Suprapubic skin (tissue), 4 donors: ENCODE data around the gene EIF2AK3. TPM values are rescaled to one million over a fixed set of nuclear protein-coding genes. Genes with fewer than 3 reads are reported as not detected.
A peak's percentile ranks its signal among the peaks of the same experiment; 100 is the strongest.

ENCODE experiments used
- DNase-seq, 2 donors: peaks; one replicate each; pipeline ENCODE4 v3.0.0-alpha.2; 2019; ENCODE audit warnings: low spot score in 2 of 2
- H3K27ac ChIP-seq: fragments of 200-600 bp; sonication (generic); one replicate; pipeline ENCODE4 v1.5.1; 2019
- H3K27me3 ChIP-seq: fragments of 200-600 bp; sonication (generic); one replicate; pipeline ENCODE4 v1.5.1; 2019
- H3K36me3 ChIP-seq: fragments of 200-600 bp; sonication (generic); one replicate; pipeline ENCODE4 v1.5.1; 2019
- H3K4me1 ChIP-seq: fragments of 200-600 bp; sonication (generic); one replicate; pipeline ENCODE4 v1.5.1; 2019
- H3K4me3 ChIP-seq: fragments of 200-600 bp; sonication (generic); one replicate; pipeline ENCODE4 v1.5.1; 2019; ENCODE audit warnings: mild to moderate bottlenecking
- H3K9me3 ChIP-seq: fragments of 200-600 bp; sonication (generic); one replicate; pipeline ENCODE4 v1.5.1; 2019
- EP300 ChIP-seq: sonication (generic); formaldehyde crosslinking; IDR thresholded peaks from one replicate; pipeline ENCODE4 v1.6.1; 2017; ENCODE audit warnings: antibody characterized with exemption
- POLR2A ChIP-seq, 2 donors: fragments of 450-650 bp; IDR thresholded peaks; one replicate each; pipeline ENCODE4 v1.6.1; 2017; ENCODE audit warnings: antibody characterized with exemption in 2 of 2, mild to moderate bottlenecking in 2 of 2, moderate library complexity in 2 of 2
- POLR2AphosphoS5 ChIP-seq, 3 donors: sonication (generic); formaldehyde crosslinking; IDR thresholded peaks; one replicate each; pipeline ENCODE4 v1.6.1; 2017; ENCODE audit warnings: antibody characterized with exemption in 3 of 3
- WGBS: methylation state at CpG from one replicate; pipeline ENCODE4 v1.1.5; 2018; 5-methylcytosine and 5-hydroxymethylcytosine counted together
- total RNA-seq, 4 donors: library from RNA; depleted of rRNA; stranded (reverse); fragments of >200 nt; gene quantifications; one replicate each; pipeline ENCODE4 v1.1.0, GENCODE V29; 2016
- TF ChIP-seq, protein P1 (sequence below), 2 donors: fragments of 200-600 bp in 1 of 2; fragments of 450-650 bp in 1 of 2; sonication (generic) in 1 of 2; IDR thresholded peaks; one replicate each; pipeline ENCODE4 v1.5.1; 2016 to 2019; ENCODE audit warnings: antibody characterized with exemption in 2 of 2, mild to moderate bottlenecking in 1 of 2, moderate library complexity in 1 of 2

Gene EIF2AK3
- total RNA-seq, 4 donors from 2014 or later = 23.4 to 30.2 (median 23.9) TPM

DNA sequence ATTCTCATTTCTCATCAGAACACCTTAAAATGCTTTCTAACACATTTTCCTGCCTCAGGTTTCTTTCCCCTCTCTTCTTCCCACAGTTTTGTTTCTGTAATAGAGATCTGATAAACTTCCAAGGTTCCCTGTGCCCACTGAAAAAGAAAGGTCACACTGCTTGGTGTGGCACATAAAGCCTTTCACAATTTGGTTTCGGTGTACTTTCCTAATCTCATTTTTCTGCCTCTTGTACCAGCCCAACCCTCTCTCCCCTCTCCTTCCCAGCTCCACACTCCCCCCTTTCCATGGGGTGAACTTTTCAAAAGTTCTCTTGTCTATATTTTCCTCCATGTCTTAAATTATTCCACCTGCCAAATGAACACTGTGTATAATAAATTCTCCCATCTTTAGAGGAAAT, 7.2 kb downstream of the EIF2AK3 start:
- no peak for DNase-seq
- H3K4me3 ChIP-seq = no peak overlapping the region
- H3K9me3 ChIP-seq = no peaks in the 10 kb centered on the region
- H3K4me1 ChIP-seq = peaks cover 27% of the 10 kb centered on the region
- H3K27me3 ChIP-seq = no peaks in the 10 kb centered on the region
- no peak overlapping the region for H3K27ac ChIP-seq
- 84% methylated on average over 1 of the region's 1 CpG for WGBS
- no peaks in the 10 kb centered on the region for H3K36me3 ChIP-seq
- TF ChIP-seq, protein P1, sequence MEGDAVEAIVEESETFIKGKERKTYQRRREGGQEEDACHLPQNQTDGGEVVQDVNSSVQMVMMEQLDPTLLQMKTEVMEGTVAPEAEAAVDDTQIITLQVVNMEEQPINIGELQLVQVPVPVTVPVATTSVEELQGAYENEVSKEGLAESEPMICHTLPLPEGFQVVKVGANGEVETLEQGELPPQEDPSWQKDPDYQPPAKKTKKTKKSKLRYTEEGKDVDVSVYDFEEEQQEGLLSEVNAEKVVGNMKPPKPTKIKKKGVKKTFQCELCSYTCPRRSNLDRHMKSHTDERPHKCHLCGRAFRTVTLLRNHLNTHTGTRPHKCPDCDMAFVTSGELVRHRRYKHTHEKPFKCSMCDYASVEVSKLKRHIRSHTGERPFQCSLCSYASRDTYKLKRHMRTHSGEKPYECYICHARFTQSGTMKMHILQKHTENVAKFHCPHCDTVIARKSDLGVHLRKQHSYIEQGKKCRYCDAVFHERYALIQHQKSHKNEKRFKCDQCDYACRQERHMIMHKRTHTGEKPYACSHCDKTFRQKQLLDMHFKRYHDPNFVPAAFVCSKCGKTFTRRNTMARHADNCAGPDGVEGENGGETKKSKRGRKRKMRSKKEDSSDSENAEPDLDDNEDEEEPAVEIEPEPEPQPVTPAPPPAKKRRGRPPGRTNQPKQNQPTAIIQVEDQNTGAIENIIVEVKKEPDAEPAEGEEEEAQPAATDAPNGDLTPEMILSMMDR (IDR thresholded peaks at IDR 0.05) = no peak
- TF ChIP-seq POLR2AphosphoS5 (IDR thresholded peaks at IDR 0.05) = no peak
- TF ChIP-seq EP300 = no peak
- no peak for TF ChIP-seq POLR2A (IDR thresholded peaks at IDR 0.05)

DNA sequence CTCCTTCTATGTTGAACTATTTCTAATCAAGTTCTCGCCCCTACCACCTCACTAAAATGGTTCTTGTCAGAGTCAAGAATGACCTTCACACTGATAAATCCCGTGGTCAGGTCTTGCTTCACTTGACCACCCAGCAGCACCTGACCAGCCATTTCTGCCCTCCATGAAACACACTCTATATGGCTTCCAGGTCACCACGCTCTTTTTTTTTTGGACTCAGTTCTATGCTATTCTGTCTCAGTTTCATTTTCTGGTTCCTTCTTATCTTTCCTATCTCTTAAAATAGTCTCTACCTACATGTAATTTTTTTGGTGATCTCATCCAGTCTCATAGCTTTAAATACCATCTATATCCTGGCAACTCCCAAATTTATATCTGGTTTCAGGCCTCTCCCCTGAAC, 11.4 kb downstream of the EIF2AK3 start:
- no peaks in the 10 kb centered on the region for H3K9me3 ChIP-seq
- peaks cover 8% of the 10 kb centered on the region for H3K4me1 ChIP-seq
- H3K27me3 ChIP-seq = no peaks in the 10 kb centered on the region
- no peak for TF ChIP-seq POLR2AphosphoS5 (IDR thresholded peaks at IDR 0.05)
- no peak for TF ChIP-seq POLR2A (IDR thresholded peaks at IDR 0.05)
- TF ChIP-seq EP300 = no peak
- TF ChIP-seq, protein P1 (IDR thresholded peaks at IDR 0.05) = no peak
- no peak overlapping the region for H3K4me3 ChIP-seq
- 84% methylated on average over 3 of the region's 3 CpGs for WGBS
- H3K36me3 ChIP-seq = peaks cover 5% of the 10 kb centered on the region
- DNase-seq = no peak
- no peak overlapping the region for H3K27ac ChIP-seq

DNA sequence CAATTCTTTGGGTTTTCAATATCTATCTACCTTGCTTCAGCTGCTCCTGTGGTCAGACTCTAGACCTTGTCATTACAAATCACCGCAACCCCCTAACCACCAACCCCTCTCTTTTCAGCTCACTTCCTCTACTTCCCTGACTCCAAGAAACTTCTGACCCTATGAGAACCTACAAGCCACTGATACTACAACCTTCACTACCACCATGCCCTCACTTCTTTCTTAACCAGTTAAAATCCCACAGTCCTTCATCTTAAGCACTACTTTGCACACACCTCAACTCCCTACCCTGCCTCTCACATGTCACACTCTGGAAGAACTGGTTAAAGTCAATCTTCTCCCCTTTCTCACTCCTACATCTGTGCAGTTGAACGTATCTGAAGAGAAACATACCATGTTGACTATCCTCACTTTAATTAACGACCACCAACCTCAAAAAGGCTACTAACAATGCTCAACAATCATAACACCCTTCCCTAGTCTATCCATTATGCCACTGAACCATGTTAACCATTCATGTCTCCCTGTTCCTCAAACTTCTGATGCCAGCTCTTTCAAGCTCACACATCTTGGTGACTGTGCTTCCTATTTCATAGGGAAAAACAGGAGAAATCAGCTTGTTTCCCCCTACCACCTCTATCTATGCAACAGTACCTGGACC, 12.6 kb downstream of the EIF2AK3 start:
- Histone ChIP-seq H3K9me3 (no peaks in the 10 kb centered on the region), H3K27ac (no peak overlapping the region), H3K36me3 (peaks cover 5% of the 10 kb centered on the region), H3K4me1 (peaks cover 9% of the 10 kb centered on the region), H3K27me3 (no peaks in the 10 kb centered on the region), H3K4me3 (no peak overlapping the region)
- 89% methylated on average over 3 of the region's 3 CpGs for WGBS
- no peak for TF ChIP-seq POLR2AphosphoS5 (IDR thresholded peaks at IDR 0.05)
- no peak for TF ChIP-seq POLR2A (IDR thresholded peaks at IDR 0.05)
- TF ChIP-seq, protein P1 (IDR thresholded peaks at IDR 0.05) = no peak
- TF ChIP-seq EP300 = no peak
- DNase-seq = no peak

DNA sequence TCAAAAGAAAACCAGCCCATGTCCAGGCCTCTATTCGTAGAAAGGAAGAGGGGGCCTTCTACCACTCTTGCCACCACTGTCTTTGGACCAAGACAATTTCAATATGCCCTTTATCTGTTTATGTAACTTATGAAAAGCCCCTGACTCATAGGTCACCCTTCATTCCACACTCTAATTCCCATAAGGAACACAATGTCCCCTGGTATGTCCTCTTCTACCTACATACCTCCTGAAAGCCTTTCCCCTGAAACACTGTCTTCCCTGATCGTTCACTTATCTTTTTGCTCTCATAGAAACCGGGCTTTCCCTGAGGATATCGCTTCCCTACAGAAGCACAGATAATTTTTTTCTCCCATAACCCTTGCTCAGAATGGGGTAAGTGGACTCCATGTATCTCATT, 13.3 kb downstream of the EIF2AK3 start:
- Histone ChIP-seq H3K36me3 (peaks cover 5% of the 10 kb centered on the region), H3K9me3 (no peaks in the 10 kb centered on the region), H3K27ac (no peak overlapping the region), H3K27me3 (no peaks in the 10 kb centered on the region), H3K4me3 (no peak overlapping the region), H3K4me1 (peaks cover 16% of the 10 kb centered on the region)
- TF ChIP-seq, protein P1 (IDR thresholded peaks at IDR 0.05) = no peak
- no peak for TF ChIP-seq EP300
- TF ChIP-seq POLR2A (IDR thresholded peaks at IDR 0.05) = no peak
- TF ChIP-seq POLR2AphosphoS5 (IDR thresholded peaks at IDR 0.05) = no peak
- no peak for DNase-seq
- 96% methylated on average over 4 of the region's 4 CpGs for WGBS

DNA sequence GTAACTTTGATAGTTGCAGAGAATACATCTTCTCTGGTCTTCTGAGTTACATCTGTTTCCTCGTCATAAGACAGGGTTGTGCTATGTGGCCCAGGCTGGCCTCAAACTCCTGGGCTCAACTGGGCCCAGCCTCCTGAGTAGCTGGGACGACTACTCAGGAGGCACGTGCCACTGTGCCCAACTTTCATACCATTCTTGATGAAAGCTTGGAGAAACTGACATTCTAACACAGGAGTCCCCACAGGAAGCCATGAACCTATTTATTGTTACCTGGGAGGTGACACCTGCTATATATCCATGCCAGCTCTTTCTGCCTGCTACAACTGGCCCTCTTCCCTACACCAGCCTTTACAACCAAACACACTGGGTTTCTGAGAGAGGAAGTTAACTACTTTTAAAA, 19.1 kb downstream of the EIF2AK3 start:
- WGBS = 84% methylated on average over 3 of the region's 3 CpGs
- no peak for DNase-seq
- no peak overlapping the region for H3K4me3 ChIP-seq
- H3K4me1 ChIP-seq = peaks cover 21% of the 10 kb centered on the region
- peaks cover 5% of the 10 kb centered on the region for H3K36me3 ChIP-seq
- no peaks in the 10 kb centered on the region for H3K27me3 ChIP-seq
- no peak for TF ChIP-seq EP300
- no peak for TF ChIP-seq POLR2AphosphoS5 (IDR thresholded peaks at IDR 0.05)
- no peak for TF ChIP-seq POLR2A (IDR thresholded peaks at IDR 0.05)
- TF ChIP-seq, protein P1 (IDR thresholded peaks at IDR 0.05) = no peak
- H3K9me3 ChIP-seq = no peaks in the 10 kb centered on the region
- H3K27ac ChIP-seq = peak overlapping the region; percentile 57
